ENCODE results near the gene ZDHHC14. TPM values are rescaled to one million over a fixed set of nuclear protein-coding genes. Genes with fewer than 3 reads are reported as not detected.

The ZDHHC14 gene
- total RNA-seq, 1 donor from 2014 or later, result 6.8 TPM

DNA sequence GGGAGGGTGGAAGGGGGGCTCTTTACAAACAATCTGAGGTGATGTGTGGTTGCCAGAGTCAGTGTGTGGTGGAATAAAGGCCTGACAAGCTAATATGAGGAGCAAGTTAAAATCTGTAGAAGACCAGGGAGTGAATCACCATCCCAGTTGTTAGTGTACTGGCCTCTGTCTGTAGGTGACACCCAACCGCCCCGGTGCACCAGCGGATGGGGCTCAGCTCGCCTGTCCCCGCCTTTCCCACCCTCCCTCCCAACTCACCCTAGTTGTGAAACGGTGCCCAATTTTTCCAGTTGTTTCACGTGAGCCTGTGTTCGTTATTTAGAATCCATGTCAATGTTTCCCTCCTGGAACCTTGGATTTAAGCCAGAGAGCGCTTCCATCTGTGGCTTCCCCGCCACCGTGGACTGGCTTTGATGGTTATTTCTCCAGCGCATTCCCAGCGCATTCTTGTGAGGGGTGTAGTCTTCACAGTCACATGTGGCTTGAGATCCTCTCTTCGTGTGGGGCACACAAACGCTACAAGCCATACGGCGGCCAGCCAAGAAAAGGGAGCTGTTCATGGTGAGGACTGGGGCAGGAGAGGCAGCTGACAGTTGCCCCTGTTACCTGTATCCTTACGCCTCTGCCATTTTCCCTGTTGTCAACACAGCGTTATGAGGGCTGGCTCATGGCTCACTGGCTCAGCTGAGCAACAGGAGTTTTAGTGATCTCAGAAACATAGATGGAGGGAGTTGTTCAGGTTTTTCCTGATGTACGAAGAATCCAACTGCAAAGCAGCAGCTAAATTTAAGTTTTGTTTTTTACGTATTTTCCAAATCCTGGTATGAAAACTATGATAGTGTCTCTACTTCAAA is 137.6 kb downstream of the ZDHHC14 start:
- H3K27ac ChIP-seq (ENCODE audit: low read depth, low read length), result no peak overlapping the region

DNA sequence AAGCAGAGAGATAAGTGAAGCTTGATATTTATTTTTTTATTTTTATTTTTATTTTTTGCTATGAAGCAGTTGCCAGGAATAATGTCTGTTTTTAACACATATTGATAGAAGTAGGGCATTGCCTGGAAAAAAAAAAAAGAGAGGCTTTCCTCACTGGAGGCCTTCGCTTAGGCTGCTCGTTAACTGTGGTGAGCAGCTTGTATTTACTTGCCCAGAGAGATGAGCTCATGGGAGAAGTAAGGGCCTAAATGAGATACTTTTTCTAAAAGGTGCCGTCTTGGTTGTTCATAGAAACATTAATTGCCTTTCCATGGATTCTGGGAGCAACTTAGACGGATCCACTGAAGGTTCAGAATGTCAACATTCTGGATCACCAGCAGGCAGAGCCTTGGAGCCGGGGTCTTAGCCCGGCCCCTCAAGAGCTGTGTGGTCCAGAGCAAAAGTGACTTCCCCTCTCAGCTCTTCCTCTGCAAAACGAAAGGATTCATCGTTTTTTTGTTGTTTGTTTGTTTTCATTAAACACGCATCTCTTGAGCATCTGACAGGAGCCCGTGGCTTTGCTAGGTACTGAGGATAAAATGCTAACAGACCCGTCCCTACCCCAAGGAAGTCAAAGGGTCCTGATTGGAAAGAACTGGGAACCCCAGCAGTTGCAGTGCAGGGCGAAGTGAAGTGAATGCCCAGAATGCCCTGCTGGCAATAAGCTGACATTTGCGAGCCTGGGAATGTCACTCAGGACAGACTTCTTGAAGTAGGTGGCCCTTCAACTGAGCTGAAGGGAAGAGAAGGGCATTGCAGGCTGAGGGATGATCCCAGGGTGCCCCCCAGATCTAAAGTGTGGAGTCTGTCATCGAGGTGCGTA is 138.5 kb downstream of the ZDHHC14 start:
- no peak overlapping the region for H3K4me3 ChIP-seq (ENCODE audit: low read length in 3 of 3)
- no peaks in the 10 kb centered on the region for H3K27me3 ChIP-seq (ENCODE audit: control insufficient read depth in 3 of 3, insufficient read depth in 3 of 3, low read length in 3 of 3)
- H3K36me3 ChIP-seq (ENCODE audit: control insufficient read depth in 3 of 3, insufficient read depth in 3 of 3, low read length in 3 of 3), result no peaks in the 10 kb centered on the region
- no peak overlapping the region for H3K27ac ChIP-seq (ENCODE audit: low read depth, low read length)
- no peaks in the 10 kb centered on the region for H3K9me3 ChIP-seq (ENCODE audit: control insufficient read depth in 3 of 3, low read length in 3 of 3)
- peaks cover 11 to 26% (median 18%) of the 10 kb centered on the region in 3 donors for H3K4me1 ChIP-seq (ENCODE audit: control insufficient read depth in 3 of 3, insufficient read depth in 3 of 3, low read length in 3 of 3)
- H3K9ac ChIP-seq (ENCODE audit: low read depth in 1 of 3, low read length in 3 of 3), result peak overlapping the region in 1 of 3 donors; percentile 25

More for the DNA sequence above, 137.6 kb downstream of the ZDHHC14 start:
- no peak overlapping the region for H3K9ac ChIP-seq (ENCODE audit: low read depth in 1 of 3, low read length in 3 of 3)
- H3K4me1 ChIP-seq (ENCODE audit: control insufficient read depth in 3 of 3, insufficient read depth in 3 of 3, low read length in 3 of 3), result peaks cover 18 to 35% (median 21%) of the 10 kb centered on the region in 3 donors
- H3K4me3 ChIP-seq (ENCODE audit: low read length in 3 of 3), result no peak overlapping the region
- H3K27me3 ChIP-seq (ENCODE audit: control insufficient read depth in 3 of 3, insufficient read depth in 3 of 3, low read length in 3 of 3), result no peaks in the 10 kb centered on the region
- no peaks in the 10 kb centered on the region for H3K36me3 ChIP-seq (ENCODE audit: control insufficient read depth in 3 of 3, insufficient read depth in 3 of 3, low read length in 3 of 3)
- no peaks in the 10 kb centered on the region for H3K9me3 ChIP-seq (ENCODE audit: control insufficient read depth in 3 of 3, low read length in 3 of 3)

DNA sequence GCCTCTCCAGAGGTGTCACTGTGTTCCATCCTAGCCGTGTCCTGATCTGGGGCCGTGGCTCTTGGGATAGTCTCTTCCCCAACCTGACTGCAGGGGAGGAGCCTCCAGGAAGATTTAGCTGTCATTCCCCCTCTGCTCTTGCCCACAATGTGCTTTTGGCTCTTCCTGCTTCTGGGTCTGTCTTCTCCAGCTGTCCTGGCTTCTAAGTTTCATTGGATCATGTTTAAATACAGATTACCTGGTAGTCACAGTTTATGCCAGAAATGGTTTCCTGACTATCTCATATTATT is 139.1 kb downstream of the ZDHHC14 start:
- H3K9me3 ChIP-seq (ENCODE audit: control insufficient read depth in 3 of 3, low read length in 3 of 3), result no peaks in the 10 kb centered on the region
- no peaks in the 10 kb centered on the region for H3K27me3 ChIP-seq (ENCODE audit: control insufficient read depth in 3 of 3, insufficient read depth in 3 of 3, low read length in 3 of 3)
- H3K36me3 ChIP-seq (ENCODE audit: control insufficient read depth in 3 of 3, insufficient read depth in 3 of 3, low read length in 3 of 3), result no peaks in the 10 kb centered on the region
- no peak overlapping the region for H3K27ac ChIP-seq (ENCODE audit: low read depth, low read length)
- H3K4me3 ChIP-seq (ENCODE audit: low read length in 3 of 3), result no peak overlapping the region
- peak overlapping the region in 1 of 3 donors; percentile 25 for H3K9ac ChIP-seq (ENCODE audit: low read depth in 1 of 3, low read length in 3 of 3)
- peaks cover 5 to 20% (median 12%) of the 10 kb centered on the region in 3 donors for H3K4me1 ChIP-seq (ENCODE audit: control insufficient read depth in 3 of 3, insufficient read depth in 3 of 3, low read length in 3 of 3)

DNA sequence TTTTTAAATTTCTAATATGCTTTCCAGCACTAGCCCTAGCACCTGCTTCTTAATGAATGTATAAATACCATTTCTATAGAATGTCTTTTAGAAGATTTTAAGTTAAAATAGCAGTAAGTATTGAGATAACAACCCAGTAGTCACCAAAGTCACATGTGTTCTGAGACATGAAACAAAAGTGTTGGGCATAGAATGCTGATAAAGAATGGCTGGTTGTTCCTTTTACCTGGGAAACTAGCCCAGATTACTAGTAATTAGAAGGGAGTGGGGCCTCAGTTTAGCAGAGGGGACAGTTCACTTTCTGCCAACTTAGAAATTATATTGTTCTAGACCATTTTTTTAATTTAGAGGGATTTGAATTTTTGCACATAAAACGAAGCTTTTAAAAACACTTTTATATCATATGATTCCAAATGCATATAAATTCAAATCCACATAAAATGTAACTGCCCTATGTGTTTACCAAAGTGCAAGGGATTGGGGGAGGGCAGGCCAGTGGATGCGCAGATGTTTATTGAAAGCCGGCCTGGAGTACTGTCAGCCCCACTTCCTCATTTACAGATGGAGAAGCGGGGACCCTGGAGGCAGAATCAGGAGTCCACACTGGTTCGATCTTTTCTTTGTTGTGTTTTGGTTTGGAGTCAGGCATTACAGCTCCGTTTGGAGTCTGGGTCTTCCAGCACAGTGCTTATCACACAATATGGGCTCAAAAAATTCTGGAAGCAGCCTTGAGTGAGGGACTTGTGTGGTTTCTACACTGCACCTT is 139.8 kb downstream of the ZDHHC14 start:
- H3K4me1 ChIP-seq (ENCODE audit: control insufficient read depth in 3 of 3, insufficient read depth in 3 of 3, low read length in 3 of 3), result peaks cover 4 to 19% (median 10%) of the 10 kb centered on the region in 3 donors
- H3K36me3 ChIP-seq (ENCODE audit: control insufficient read depth in 3 of 3, insufficient read depth in 3 of 3, low read length in 3 of 3), result no peaks in the 10 kb centered on the region
- no peak overlapping the region for H3K4me3 ChIP-seq (ENCODE audit: low read length in 3 of 3)
- no peaks in the 10 kb centered on the region for H3K9me3 ChIP-seq (ENCODE audit: control insufficient read depth in 3 of 3, low read length in 3 of 3)
- no peak overlapping the region for H3K9ac ChIP-seq (ENCODE audit: low read depth in 1 of 3, low read length in 3 of 3)
- no peaks in the 10 kb centered on the region for H3K27me3 ChIP-seq (ENCODE audit: control insufficient read depth in 3 of 3, insufficient read depth in 3 of 3, low read length in 3 of 3)
- no peak overlapping the region for H3K27ac ChIP-seq (ENCODE audit: low read depth, low read length)

DNA sequence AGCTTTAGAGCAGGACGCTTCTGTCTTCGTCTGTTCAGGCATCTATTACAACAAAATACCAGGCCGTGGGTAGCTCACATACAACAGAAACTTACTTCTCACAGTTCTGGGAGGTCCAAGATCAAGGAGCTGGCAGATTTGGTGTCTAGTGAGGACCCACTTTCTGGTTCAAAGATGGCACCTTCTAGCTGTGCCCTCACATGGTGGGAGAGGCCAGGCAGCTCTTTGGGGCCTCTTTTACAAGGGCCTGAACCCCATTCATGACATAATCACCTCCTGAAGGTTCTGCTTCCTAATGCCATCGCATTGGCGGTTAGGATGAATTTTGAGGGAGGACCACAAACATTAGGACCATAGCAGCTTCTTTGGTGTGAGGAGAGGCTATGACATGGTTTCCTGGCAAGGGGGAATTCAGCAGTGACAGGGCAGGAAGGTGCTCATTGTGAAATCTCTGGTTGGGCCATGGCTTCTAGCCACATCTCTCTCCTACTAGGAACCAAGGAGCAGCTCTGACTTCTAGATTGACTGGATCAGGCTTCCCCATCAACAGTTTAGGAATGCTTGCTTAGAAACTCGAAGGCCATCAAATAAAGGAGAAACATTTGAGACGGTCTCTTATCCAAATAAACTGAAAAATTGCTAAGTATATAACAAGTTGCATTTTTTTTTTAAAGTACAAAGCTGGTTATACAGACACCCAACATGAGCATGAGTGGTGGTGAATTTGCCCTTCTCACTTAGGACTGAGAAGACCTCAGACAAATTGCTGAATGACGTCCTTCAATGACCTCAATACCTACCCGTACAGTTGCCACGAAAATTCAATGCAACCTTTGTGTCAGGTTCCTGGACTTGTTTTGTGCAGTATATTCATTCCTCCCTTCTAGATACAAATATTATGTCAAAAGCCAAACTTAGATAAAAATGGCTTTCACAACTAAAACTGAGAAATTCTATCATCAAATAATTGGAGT is 140.7 kb downstream of the ZDHHC14 start:
- no peaks in the 10 kb centered on the region for H3K36me3 ChIP-seq (ENCODE audit: control insufficient read depth in 3 of 3, insufficient read depth in 3 of 3, low read length in 3 of 3)
- no peak overlapping the region for H3K4me3 ChIP-seq (ENCODE audit: low read length in 3 of 3)
- no peaks in the 10 kb centered on the region for H3K9me3 ChIP-seq (ENCODE audit: control insufficient read depth in 3 of 3, low read length in 3 of 3)
- H3K9ac ChIP-seq (ENCODE audit: low read depth in 1 of 3, low read length in 3 of 3), result no peak overlapping the region
- peaks cover 4 to 19% (median 10%) of the 10 kb centered on the region in 3 donors for H3K4me1 ChIP-seq (ENCODE audit: control insufficient read depth in 3 of 3, insufficient read depth in 3 of 3, low read length in 3 of 3)
- no peak overlapping the region for H3K27ac ChIP-seq (ENCODE audit: low read depth, low read length)
- no peaks in the 10 kb centered on the region for H3K27me3 ChIP-seq (ENCODE audit: control insufficient read depth in 3 of 3, insufficient read depth in 3 of 3, low read length in 3 of 3)

DNA sequence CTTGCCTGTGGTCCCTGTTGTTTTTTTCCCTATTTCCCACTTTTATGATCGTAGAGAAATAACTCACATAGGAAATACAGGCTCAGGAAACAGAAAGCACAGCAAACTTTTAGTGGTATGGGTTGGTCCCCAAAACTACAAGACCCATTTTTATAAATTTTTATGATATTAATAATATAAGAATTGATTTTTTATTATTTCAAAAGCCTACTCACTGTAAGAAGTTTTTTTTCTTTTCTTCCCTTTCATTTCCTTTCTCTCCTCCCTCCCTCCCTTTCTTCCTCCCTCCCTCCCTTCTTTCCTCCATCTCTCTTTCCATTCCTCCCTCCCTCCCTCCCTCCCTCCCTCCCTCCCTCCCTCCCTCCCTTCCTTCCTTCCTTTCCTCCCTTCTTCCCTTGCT is 141.5 kb downstream of the ZDHHC14 start:
- no peaks in the 10 kb centered on the region for H3K27me3 ChIP-seq (ENCODE audit: control insufficient read depth in 3 of 3, insufficient read depth in 3 of 3, low read length in 3 of 3)
- H3K36me3 ChIP-seq (ENCODE audit: control insufficient read depth in 3 of 3, insufficient read depth in 3 of 3, low read length in 3 of 3), result no peaks in the 10 kb centered on the region
- no peak overlapping the region for H3K4me3 ChIP-seq (ENCODE audit: low read length in 3 of 3)
- peaks cover 9 to 24% (median 15%) of the 10 kb centered on the region in 3 donors for H3K4me1 ChIP-seq (ENCODE audit: control insufficient read depth in 3 of 3, insufficient read depth in 3 of 3, low read length in 3 of 3)
- no peaks in the 10 kb centered on the region for H3K9me3 ChIP-seq (ENCODE audit: control insufficient read depth in 3 of 3, low read length in 3 of 3)
- no peak overlapping the region for H3K9ac ChIP-seq (ENCODE audit: low read depth in 1 of 3, low read length in 3 of 3)
- H3K27ac ChIP-seq (ENCODE audit: low read depth, low read length), result no peak overlapping the region

DNA sequence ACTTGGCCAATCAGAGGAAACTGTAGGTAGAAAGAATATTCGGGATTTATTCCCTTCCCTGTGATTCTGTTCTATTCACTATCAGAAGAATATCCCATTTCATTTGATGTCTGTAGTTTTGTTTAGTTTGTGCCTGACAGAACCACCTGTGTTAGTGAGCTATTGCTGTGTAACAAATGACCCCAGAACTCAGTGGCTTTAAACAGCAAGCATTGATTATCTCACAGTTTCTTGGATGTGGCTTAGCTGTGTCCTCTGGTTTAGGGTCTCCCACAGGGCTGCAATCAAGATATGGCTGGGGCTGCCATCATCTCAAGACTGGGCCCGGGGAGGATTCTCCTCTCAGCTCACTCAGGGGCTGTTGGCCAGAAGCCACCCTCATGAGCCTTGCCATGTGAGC is 143.7 kb downstream of the ZDHHC14 start:
- Histone ChIP-seq H3K4me3 (ENCODE audit: low read length in 3 of 3) (no peak overlapping the region), H3K27me3 (ENCODE audit: control insufficient read depth in 3 of 3, insufficient read depth in 3 of 3, low read length in 3 of 3) (no peaks in the 10 kb centered on the region), H3K27ac (ENCODE audit: low read depth, low read length) (no peak overlapping the region), H3K36me3 (ENCODE audit: control insufficient read depth in 3 of 3, insufficient read depth in 3 of 3, low read length in 3 of 3) (no peaks in the 10 kb centered on the region), H3K4me1 (ENCODE audit: control insufficient read depth in 3 of 3, insufficient read depth in 3 of 3, low read length in 3 of 3) (peaks cover 15 to 25% (median 16%) of the 10 kb centered on the region in 3 donors), H3K9me3 (ENCODE audit: control insufficient read depth in 3 of 3, low read length in 3 of 3) (no peaks in the 10 kb centered on the region), H3K9ac (ENCODE audit: low read depth in 1 of 3, low read length in 3 of 3) (no peak overlapping the region)

DNA sequence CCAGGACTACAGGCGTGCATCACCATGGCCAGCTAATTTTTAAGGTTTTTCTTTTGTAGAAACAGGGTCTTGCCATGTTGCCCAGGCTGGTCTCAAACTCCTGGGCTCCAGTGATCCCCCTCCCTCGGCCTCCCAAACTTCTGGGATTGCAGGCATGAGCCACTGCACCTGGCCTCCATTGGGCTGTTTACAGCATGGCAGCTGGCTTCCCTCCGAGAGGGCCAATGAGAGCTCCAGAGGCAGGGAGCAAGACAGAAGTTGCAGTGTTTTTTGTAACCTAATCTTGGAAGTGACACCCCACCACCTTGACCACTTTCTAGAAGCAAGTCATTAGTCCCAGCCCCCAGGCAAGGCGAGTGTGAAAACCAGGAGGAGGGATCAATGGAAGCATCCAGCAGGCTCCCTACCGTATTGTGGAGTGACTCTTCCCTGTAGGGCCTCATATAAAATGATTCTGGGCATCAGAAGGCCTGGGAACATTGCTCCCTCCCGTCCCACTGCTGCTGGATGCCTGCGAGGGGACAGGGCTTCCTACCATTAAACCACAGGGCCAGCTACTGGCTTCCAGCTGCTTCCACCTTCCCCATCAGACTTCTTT is 144.4 kb downstream of the ZDHHC14 start:
- H3K4me1 ChIP-seq (ENCODE audit: control insufficient read depth in 3 of 3, insufficient read depth in 3 of 3, low read length in 3 of 3), result peaks cover 10 to 20% (median 16%) of the 10 kb centered on the region in 3 donors
- no peak overlapping the region for H3K27ac ChIP-seq (ENCODE audit: low read depth, low read length)
- no peaks in the 10 kb centered on the region for H3K9me3 ChIP-seq (ENCODE audit: control insufficient read depth in 3 of 3, low read length in 3 of 3)
- no peaks in the 10 kb centered on the region for H3K36me3 ChIP-seq (ENCODE audit: control insufficient read depth in 3 of 3, insufficient read depth in 3 of 3, low read length in 3 of 3)
- no peak overlapping the region for H3K4me3 ChIP-seq (ENCODE audit: low read length in 3 of 3)
- H3K9ac ChIP-seq (ENCODE audit: low read depth in 1 of 3, low read length in 3 of 3), result no peak overlapping the region
- no peaks in the 10 kb centered on the region for H3K27me3 ChIP-seq (ENCODE audit: control insufficient read depth in 3 of 3, insufficient read depth in 3 of 3, low read length in 3 of 3)

Data from skeletal muscle tissue (tissue), 4 donors.